Sigmoid colon (tissue), 7 donors: ENCODE data around the gene TRAPPC3L. TPM values are rescaled to one million over a fixed set of nuclear protein-coding genes. Genes with fewer than 3 reads are reported as not detected.

Source experiments
- DNase-seq: peaks from one replicate; pipeline ENCODE4 v3.0.0-alpha.2; 2019
- H3K27ac ChIP-seq, 4 donors: fragments of 200-600 bp; sonication (generic); one replicate each; pipeline ENCODE4 v1.5.1; 2016 to 2019; ENCODE audit warnings: mild to moderate bottlenecking in 1 of 4
- H3K27me3 ChIP-seq, 3 donors: fragments of 200-600 bp; sonication (generic); one replicate each; pipeline ENCODE4 v1.5.1; 2019; ENCODE audit warnings: mild to moderate bottlenecking in 1 of 3
- H3K36me3 ChIP-seq, 4 donors: fragments of 200-600 bp; sonication (generic); one replicate each; pipeline ENCODE4 v1.5.1; 2016 to 2019
- H3K4me1 ChIP-seq, 4 donors: fragments of 200-600 bp; sonication (generic); one replicate each; pipeline ENCODE4 v1.5.1; 2017 to 2019
- H3K4me3 ChIP-seq, 4 donors: fragments of 200-600 bp; sonication (generic); one replicate each; pipeline ENCODE4 v1.5.1; 2017 to 2019; ENCODE audit warnings: mild to moderate bottlenecking in 2 of 4, moderate library complexity in 1 of 4
- H3K9me3 ChIP-seq, 4 donors: fragments of 200-600 bp in 3 of 4; sonication (generic) in 3 of 4; one replicate each; pipeline versions ENCODE4 v1.5.1 to v1.6.1; 2013 to 2019
- CTCF ChIP-seq, 4 experiments: fragments of 450-650 bp in 3 of 4; fragments of 200-600 bp in 1 of 4; IDR thresholded peaks; one replicate each; pipeline ENCODE4 v1.5.1; 2016 to 2019; ENCODE audit warnings: antibody characterized with exemption in 4 of 4, mild to moderate bottlenecking in 3 of 4, moderate library complexity in 2 of 4
- EP300 ChIP-seq, 4 donors: sonication (generic); formaldehyde crosslinking; IDR thresholded peaks; one replicate each; pipeline ENCODE4 v1.6.1; 2017; ENCODE audit warnings: antibody characterized with exemption in 4 of 4
- POLR2A ChIP-seq, 2 donors: fragments of 450-650 bp; IDR thresholded peaks; one replicate each; pipeline ENCODE4 v1.6.1; 2016; ENCODE audit warnings: antibody characterized with exemption in 2 of 2, mild to moderate bottlenecking in 2 of 2, moderate library complexity in 2 of 2
- POLR2AphosphoS5 ChIP-seq, 4 donors: sonication (generic); formaldehyde crosslinking; IDR thresholded peaks; one replicate each; pipeline ENCODE4 v1.6.1; 2017; ENCODE audit warnings: antibody characterized with exemption in 4 of 4
- WGBS, 2 donors: extraction: QIAGEN DNeasy Blood & Tissue Kit; methylation state at CpG; one replicate each; pipeline ENCODE4 v1.1.7; 2013; 5-methylcytosine and 5-hydroxymethylcytosine counted together
- intact Hi-C: fragments of 100-400 bp; cut with DNase I; formaldehyde crosslinking; loops from one replicate; pipeline ENCODE4 v1.15.1; 2023
- polyA plus RNA-seq, 3 donors: library from polyadenylated mRNA; stranded (reverse); fragments of 200-250 nt; gene quantifications; one replicate each; pipeline ENCODE4 v1.2.3, GENCODE V29; 2013
- total RNA-seq, 4 donors: library from RNA; depleted of rRNA; stranded (reverse); fragments of >200 nt; gene quantifications; one replicate each; pipeline ENCODE4 v1.1.0, GENCODE V29; 2016
- donor health status: healthy with polysubstance abuse.
- donor health status: Bipolar disorder and iron deficiency.
- donor health status: healthy.

The TRAPPC3L gene
- total and polyA plus RNA-seq, 7 donors: not detected

GRCh38 chr6:116461932-116462885 lies 83.3 kb downstream of the TRAPPC3L start:
- DNase-seq: peak; percentile 65
- Histone ChIP-seq H3K9me3 (no peaks in the 10 kb centered on the region), H3K27ac (peak overlapping the region in 3 of 4 donors; percentile 25 to 59 (median 40)), H3K4me1 (peaks cover 0 to 11% (median 3%) of the 10 kb centered on the region in 4 donors), H3K4me3 (peak overlapping the region; percentile 7 to 54 (median 43)), H3K36me3 (no peaks in the 10 kb centered on the region), H3K27me3 (peaks cover 0 to 19% (median 0%) of the 10 kb centered on the region in 3 donors)
- 8 to 13% methylated on average over 84 of the region's 84 CpGs for WGBS, 2 donors
- TF ChIP-seq CTCF (IDR thresholded peaks at IDR 0.05) (no peak), EP300 (IDR thresholded peaks at IDR 0.05) (no peak), POLR2A (IDR thresholded peaks at IDR 0.05) (no peak), POLR2AphosphoS5 (IDR thresholded peaks at IDR 0.05) (no peak)
- intact Hi-C loops: no loop called here

GRCh38 chr6:116461331-116461931 lies 84.1 kb downstream of the TRAPPC3L start, which contains the start of gene CALHM6:
Gene CALHM6, plus strand, starts transcription at chr6:116461375. Its CDS starts 555 bp downstream, at chr6:116461930.
- Histone ChIP-seq H3K4me1 (peaks cover 0 to 11% (median 3%) of the 10 kb centered on the region in 4 donors), H3K27me3 (peaks cover 0 to 19% (median 0%) of the 10 kb centered on the region in 3 donors), H3K27ac (peak within 1 kb of the TSS in 3 of 4 donors; percentile 25 to 59 (median 40)), H3K4me3 (peak within 1 kb of the TSS; percentile 7 to 54 (median 43)), H3K36me3 (no peaks in the 10 kb centered on the region), H3K9me3 (no peaks in the 10 kb centered on the region)
- no peak for DNase-seq
- WGBS, 2 donors: 36 to 39% methylated on average over 13 of the region's 13 CpGs
- TF ChIP-seq EP300 (IDR thresholded peaks at IDR 0.05) (no peak), CTCF (IDR thresholded peaks at IDR 0.05) (no peak), POLR2A (IDR thresholded peaks at IDR 0.05) (no peak), POLR2AphosphoS5 (IDR thresholded peaks at IDR 0.05) (no peak)
- intact Hi-C loops: no loop called here

- no peak overlapping the region for H3K27ac ChIP-seq
- DNase-seq: no peak
- H3K9me3 ChIP-seq: no peaks in the 10 kb centered on the region
- no peak for TF ChIP-seq POLR2A (IDR thresholded peaks at IDR 0.05)
- TF ChIP-seq EP300 (IDR thresholded peaks at IDR 0.05): no peak
- TF ChIP-seq POLR2AphosphoS5 (IDR thresholded peaks at IDR 0.05): no peak
- TF ChIP-seq CTCF (IDR thresholded peaks at IDR 0.05): no peak
- no peaks in the 10 kb centered on the region for H3K36me3 ChIP-seq
- H3K27me3 ChIP-seq: peaks cover 0 to 19% (median 0%) of the 10 kb centered on the region in 3 donors
- 92 to 94% methylated on average over 4 of the region's 4 CpGs for WGBS, 2 donors
- intact Hi-C loops: no loop called here
- peaks cover 0 to 11% (median 3%) of the 10 kb centered on the region in 4 donors for H3K4me1 ChIP-seq
- no peak overlapping the region for H3K4me3 ChIP-seq
Observed at GRCh38 chr6:116459927-116460326, 85.6 kb downstream of the TRAPPC3L start.

- peaks cover 0 to 11% (median 3%) of the 10 kb centered on the region in 4 donors for H3K4me1 ChIP-seq
- TF ChIP-seq POLR2AphosphoS5 (IDR thresholded peaks at IDR 0.05): no peak
- no peaks in the 10 kb centered on the region for H3K9me3 ChIP-seq
- H3K27me3 ChIP-seq: peaks cover 0 to 16% (median 0%) of the 10 kb centered on the region in 3 donors
- H3K4me3 ChIP-seq: no peak overlapping the region
- H3K27ac ChIP-seq: no peak overlapping the region
- DNase-seq: no peak
- intact Hi-C loops: no loop called here
- H3K36me3 ChIP-seq: no peaks in the 10 kb centered on the region
- 94 to 95% methylated on average over 9 of the region's 9 CpGs for WGBS, 2 donors
Observed at GRCh38 chr6:116458264-116458663, 87.2 kb downstream of the TRAPPC3L start.

- no peaks in the 10 kb centered on the region for H3K9me3 ChIP-seq
- no peak overlapping the region for H3K4me3 ChIP-seq
- H3K27me3 ChIP-seq: peaks cover 0 to 3% (median 0%) of the 10 kb centered on the region in 3 donors
- 58 to 71% methylated on average over 2 of the region's 2 CpGs for WGBS, 2 donors
- peaks cover 0 to 4% (median under 1%) of the 10 kb centered on the region in 4 donors for H3K4me1 ChIP-seq
- no peak overlapping the region for H3K27ac ChIP-seq
- intact Hi-C loops: no loop called here
- no peaks in the 10 kb centered on the region for H3K36me3 ChIP-seq
- TF ChIP-seq POLR2AphosphoS5 (IDR thresholded peaks at IDR 0.05) (no peak), EP300 (IDR thresholded peaks at IDR 0.05) (no peak), CTCF (IDR thresholded peaks at IDR 0.05) (no peak), POLR2A (IDR thresholded peaks at IDR 0.05) (no peak)
- DNase-seq: no peak
Observed at GRCh38 chr6:116456927-116457326, 88.6 kb downstream of the TRAPPC3L start.
